COLO668 (cell line): ENCODE measurements around the gene SMPD4.
"Not testable (repeated sequence)": the region's sequence is repeated elsewhere in the genome, so short reads cannot be mapped to it uniquely, and the experiment has no call there.

Experiments used
- DNase-seq: peaks from one replicate; lab custom pipeline; 2025; ENCODE audit not compliant: unreplicated experiment; lab: John Stamatoyannopoulos, UW

The SMPD4 gene

DNA sequence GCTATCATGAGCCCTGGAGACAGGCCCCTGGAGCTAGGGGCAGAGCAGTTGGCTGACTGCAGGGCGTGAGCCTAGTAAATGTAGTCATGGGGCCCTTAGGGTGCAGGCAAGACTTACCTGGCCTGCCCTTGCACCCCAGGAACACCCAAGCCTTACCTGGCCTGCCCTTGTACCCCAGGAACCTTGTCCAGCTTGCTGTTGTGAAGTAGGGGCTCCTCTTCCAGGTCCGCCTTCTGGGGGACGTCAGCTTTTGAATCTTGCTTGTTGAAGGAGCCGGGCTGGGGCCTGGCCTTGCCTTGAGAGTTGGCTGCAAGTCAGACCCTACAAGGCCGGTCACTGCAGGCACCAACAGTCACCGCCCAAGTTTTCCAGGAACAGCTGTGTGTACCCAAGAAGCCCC, 40.4 kb downstream of the SMPD4 start:
- DNase-seq, result not testable (repeated sequence)

DNA sequence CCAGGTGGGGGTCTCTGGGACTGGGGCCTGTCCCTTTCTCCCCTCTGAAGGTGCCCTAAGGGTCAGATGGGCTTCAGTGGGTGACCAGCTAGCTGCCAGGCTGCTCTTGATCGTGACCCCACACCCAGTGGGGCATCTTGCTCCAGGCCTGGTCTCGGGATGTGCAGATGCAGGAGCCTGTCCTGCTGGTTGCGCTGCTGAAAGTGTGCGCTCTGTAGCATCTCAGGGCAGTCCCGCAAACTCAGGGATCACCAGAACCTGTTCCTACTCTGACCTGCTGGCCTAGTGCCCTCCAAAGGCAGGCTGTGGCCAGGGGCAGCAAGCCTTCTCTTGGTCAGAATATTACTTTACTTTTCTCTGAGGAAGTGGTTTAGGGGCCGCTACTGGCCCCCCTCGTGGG, 40.9 kb downstream of the SMPD4 start:
- not testable (repeated sequence) for DNase-seq

DNA sequence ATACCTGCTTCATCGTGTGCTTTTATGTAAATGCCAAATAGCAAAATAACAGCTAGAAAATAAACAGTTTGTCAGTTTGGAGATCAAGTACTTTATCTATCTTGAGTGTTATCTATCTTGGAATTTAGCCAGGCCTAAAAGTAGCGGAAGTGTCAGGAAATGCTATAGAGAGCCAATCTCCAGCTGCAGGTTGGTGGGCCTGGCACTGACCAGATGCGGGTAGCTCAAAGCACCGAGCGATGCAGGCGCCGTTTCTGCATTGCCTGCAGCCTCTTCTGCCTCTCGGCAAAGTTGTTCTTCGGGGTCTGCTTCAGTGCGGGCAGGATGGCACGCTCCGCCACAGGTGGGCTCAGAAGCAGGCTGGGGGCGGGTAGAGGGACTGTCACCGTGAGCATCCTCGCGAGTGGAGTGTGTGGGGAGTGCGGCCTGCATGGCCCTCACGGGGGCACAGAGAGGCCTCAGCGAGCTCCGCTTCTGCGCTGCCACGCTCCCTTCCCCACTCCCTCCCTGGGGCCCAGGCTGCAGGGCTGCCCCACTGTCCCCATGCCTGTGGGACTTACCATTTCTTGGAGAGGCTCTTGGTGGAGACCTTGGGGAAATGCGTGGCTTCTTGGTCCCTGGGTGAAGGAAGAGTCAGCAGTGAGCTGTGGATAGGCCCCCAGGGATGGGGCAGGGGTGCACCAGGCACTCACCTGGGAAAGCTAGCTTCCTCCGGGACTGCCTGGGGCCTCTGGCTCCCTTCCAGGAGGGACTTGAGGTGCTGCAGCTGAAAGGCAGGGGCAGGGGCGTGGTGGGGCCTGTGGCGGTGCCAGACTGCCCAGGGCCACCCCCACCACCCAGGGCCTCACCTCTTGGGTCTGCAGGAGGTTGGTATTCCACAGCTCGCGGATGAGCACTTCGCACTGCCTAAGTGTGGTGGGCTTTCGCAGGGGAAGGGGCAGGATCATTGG, 41.8 kb downstream of the SMPD4 start:
- DNase-seq, result not testable (repeated sequence)

DNA sequence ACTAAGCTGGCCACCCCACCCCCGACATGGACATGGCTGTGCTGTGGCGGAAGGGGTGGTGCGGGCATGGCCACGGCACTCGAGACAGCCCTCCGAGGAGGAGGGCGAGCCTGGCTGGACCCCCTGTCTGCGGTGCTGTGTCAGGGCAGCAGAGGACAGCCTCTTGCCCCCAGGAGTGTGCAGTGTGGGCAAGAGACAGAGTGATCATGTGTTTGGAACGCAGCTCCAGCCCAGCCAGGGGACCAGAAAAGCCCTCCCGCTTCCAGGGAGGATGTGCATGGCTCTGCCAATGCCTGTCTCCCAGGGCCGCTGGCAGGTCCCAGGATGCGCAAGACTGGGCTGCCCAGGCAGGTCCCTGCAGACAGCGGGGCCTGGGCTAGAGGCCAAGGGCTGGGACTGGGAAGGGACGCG, 42.6 kb downstream of the SMPD4 start:
- not testable (repeated sequence) for DNase-seq

DNA sequence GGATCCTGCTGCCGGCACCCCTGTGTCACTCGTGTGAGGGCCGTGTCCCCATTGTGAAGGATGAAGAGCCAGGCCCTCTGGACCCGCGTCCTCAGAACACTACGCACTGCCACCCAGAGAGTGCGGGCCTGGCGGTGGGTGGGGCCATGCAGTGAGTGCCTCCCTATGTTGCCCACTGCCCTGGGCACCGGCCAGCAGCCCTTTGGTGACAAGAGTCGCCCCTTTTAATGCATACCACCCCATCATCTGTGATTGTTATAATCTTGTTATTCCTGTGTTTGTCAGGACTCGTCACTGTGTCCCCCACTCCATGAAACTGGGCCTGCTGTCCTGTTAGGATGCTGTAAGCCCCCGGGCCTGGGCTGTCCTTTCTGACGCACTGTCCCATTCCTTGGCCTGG, 43.1 kb downstream of the SMPD4 start:
- not testable (repeated sequence) for DNase-seq

DNA sequence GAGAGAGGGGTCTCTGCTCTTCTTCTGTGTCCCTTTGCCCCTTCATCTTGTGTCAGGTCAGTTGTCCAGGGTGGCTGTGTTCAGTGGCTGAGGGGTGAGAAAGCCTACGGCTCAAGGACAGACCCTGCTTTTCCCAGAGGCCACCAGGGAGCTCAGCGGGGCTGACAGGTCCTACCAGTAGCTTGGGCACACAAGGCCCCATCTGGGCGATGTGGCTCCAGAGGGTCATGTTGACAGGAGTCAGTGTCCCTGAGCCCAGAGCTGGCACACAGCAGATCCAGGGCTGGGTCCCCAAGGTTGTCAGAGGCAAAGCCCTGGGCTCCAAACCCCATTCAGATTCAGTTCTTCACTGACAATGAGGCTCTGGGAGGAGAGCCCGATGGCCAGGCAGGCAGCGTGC, 44.3 kb downstream of the SMPD4 start:
- DNase-seq, result not testable (repeated sequence)

DNA sequence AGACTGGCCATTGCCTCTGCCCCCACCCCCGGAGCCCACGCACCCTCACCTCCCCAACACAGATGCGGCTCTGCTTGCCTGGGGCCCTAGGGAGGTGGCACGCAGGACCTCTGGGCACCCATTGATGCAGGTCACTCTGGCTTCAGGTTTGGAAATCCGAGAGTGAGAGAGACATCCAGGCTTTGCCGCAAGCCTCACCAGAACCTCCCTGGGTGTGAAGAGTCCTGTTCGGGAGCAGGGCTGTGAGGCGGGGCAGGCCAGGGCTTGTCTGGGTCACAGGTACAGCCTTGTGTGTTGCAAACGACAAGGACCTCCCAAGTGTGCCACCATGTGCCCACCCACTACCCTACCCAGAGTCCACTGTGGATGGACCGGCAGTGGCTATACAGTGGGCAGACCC, 44.9 kb downstream of the SMPD4 start:
- not testable (repeated sequence) for DNase-seq

DNA sequence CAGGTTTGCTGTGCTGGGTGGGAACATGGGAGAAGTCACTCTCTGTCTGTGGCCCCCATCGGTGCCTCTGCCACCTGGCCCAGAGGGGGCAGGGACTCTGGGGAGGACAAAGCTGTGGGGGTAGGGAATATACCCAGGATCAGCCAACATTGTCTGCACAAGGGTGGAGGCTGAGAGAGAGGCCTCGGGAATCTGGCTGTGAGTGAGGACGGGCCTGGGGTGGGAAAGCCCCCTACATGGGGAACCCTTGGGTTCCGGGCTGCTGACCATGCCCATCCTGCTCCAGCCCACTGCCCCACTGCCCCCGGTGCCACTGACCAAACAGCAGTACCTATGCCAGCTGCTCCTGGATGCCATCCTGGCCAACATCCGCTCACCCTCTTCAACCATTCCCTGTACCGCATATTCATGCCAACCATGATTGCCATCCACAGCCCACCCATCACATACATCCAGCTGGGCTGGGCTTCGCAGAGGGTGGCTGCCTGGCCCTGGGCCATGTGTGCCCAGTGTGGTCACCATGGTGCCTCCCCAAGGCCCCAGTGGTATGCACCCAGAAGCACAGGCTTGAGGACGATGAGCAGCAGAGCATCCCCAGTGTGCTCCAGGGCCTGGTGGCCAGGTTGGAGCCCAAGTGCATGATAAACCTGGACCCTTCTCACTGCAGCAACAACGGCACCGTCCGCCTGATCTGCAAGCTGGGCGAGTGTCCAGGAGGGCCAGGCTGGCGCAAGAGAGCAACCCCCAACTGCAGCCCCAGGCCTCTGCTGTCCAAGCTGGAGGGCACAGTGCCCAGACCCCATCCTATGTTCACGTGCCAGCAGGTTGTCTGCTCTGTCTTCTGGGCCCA, 45.5 kb downstream of the SMPD4 start:
- no peak for DNase-seq

DNA sequence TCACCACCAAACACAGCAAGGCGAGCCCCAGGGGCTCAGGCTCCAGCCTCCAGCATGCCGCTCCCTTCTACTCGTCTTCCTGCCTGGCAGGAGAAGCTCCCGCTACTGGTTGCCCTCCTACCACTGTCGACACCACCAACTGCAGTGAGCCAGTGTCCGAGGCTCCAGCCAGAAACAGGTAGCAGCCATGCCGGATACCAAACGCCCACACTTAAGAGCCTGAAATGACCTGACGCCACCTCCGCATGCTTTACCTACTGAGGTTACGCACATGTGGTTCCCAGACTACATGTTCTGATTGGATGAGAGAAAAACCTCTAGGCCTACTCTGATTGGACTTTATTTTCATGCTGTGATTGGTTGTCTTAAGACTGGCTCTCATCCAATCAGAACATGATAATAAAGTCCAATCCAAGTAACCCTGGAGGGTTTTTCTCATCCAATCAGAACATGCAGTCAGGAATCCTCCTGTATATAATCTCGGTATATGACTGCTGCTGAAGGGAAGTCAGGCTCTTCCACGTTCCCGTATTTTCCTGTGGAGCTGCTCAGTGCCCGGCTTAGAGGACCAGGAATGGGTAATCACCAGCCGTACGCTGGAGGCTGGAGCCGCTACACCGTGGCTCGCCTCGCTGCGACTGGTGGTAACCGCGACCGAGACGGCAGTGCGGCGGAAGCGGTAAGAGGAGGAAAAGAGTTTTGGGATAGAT, 52.1 kb downstream of the SMPD4 start, which contains the start of gene POTEF:
Gene POTEF, minus strand, starts transcription at position 103 of the 710 bp plus-strand sequence. CDS start 8,707 bp downstream, outside the sequence.
- DNase-seq, result not testable (repeated sequence)

DNA sequence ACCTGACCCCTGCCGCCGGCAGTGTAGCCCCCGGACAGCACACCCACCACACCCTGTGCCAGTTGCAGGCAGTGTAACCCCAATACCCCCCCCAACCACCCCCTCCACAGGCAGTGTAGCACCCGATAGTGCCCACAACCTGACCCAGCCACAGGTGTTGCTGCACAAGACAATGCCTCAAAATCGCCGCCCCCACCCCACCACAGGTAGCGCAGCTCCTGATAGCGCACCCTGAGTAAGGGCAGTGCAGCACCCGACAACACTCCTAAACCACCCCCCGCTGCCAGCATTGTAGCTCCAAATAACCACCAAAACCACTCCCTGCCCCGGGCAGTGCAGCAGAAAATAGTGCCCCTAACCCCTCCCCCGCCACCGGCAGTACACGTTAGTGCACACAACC, 52.9 kb downstream of the SMPD4 start:
- DNase-seq, result not testable (repeated sequence)

DNA sequence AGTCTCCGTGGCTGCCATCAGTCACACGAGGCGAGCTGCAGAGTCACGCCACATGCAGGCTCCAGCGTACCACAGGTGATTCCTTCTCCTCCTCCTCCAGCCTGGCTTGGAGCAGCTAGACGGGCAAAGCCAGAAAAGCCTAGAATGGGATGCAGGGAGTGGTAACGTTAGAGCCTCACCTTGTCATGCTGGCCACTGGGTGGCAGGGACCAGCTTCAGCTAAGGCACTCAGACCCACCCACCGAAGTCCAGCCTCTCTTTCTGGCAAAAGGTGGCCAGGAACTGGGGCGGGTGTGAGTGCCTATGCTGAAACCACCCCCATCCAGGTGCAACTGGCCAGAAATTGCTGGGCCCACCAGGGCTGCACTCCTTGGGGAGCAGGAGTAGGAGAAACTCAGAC, 53.7 kb downstream of the SMPD4 start:
- not testable (repeated sequence) for DNase-seq

DNA sequence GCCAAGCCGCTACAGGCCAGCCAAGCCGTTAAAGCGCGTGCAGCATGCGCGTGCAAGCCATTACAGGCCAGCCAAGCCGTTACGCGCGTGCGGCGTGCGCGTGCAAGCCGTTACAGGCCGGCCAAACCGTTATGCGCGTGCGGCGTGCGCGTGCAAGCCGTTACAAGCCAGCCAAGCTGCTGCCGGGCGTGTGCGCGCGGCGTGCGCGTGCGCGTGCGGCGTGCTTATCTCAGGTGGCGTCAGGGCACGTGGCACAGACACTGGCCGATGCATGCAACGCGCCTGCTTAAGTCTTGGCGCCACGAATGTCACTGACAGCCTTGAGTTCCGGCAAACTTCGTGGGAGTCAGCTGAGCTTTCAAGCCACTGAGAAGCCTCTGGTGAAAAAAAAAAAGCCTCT, 60.5 kb downstream of the SMPD4 start:
- not testable (repeated sequence) for DNase-seq

DNA sequence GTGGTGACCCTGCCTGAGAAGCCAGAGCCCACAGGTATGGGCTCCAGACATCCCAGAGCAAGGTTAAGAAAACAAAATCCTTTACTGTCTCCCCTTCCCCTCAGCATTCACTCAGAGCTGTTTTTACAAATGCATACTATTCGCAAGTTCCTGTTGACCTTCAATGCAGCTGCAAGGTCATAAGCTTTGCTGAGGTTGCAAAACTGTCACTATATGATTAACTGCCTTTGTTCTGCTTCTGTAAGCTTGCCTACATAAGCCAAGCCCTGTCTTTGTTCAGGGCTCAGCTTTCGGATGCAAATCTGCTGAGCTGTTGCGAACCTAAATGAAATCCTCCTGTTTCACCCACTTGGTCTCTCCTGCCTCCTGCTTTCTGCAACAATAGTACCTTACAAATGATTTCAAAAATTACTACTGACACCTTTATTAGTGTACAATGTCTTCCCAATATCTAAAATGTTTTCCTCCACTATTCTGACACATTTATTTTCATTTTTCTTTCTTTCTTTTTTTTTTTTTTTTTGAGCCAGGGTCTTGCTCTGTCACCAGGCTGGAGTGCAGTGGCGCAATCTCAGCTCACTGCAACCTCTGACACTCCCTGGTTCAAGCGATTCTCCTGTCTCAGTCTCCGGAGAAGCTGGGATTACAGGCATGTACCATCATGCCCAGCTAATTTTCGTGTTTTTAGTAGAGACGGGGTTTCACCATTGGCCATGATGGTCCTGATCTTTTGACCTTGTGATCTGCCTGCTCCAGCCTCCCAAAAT, 78.6 kb downstream of the SMPD4 start:
- not testable (repeated sequence) for DNase-seq
